GM23248 (cell line): ENCODE measurements around the gene WARS2.

Experiments used
- EZH2 ChIP-seq: fragments of 200-600 bp; sonication (generic); IDR thresholded peaks from 2 replicates; pipeline ENCODE4 v1.6.1; 2018; ENCODE audit warnings: antibody characterized with exemption, mild to moderate bottlenecking; ENCODE audit not compliant: insufficient read depth, poor library complexity, severe bottlenecking
- EZH2phosphoT487 ChIP-seq: fragments of 200-600 bp; sonication (generic); IDR thresholded peaks from 2 replicates; pipeline ENCODE4 v1.6.1; 2018; ENCODE audit warnings: antibody characterized with exemption, moderate library complexity, mild to moderate bottlenecking, low read depth; ENCODE audit not compliant: insufficient read depth

DNA sequence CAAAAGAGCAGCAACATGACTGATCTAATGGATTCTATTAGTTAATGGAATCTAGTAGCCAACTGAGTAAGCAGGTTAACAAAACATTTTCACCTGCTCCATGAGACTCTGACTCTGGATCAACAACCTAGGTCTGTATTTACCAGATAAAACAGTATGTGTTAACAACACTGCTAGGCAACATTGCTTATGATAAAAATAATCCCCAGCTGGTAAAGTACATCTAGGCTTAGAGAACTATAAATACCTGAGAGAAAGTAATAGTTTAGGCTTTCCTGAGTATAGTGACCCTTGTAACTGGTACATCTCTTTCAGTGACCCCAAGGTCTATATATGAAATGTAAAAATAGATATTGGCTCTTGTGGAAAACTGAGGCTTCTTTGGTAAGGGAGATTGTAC lies 78.8 kb downstream of the WARS2 start:
- no peak for TF ChIP-seq EZH2phosphoT487
- TF ChIP-seq EZH2: no peak
